Measurements from ENCODE around the gene OLFM1. TPM values are rescaled to one million over a fixed set of nuclear protein-coding genes. Genes with fewer than 3 reads are reported as not detected.

The OLFM1 gene
- total RNA-seq, 1 donor from 2014 or later, result not detected

GRCh38 chr9:135105211-135105745, 17.8 kb downstream of the OLFM1 start:
- POLR2A ChIA-PET, result no interaction called here
- Mint-ChIP-seq H3K36me3 (ENCODE audit: low read depth) (no peaks in the 10 kb centered on the region), H3K27me3 (peaks cover 33% of the 10 kb centered on the region), H3K27ac (no peak overlapping the region), H3K4me1 (no peaks in the 10 kb centered on the region), H3K4me3 (no peak overlapping the region), H3K9me3 (no peaks in the 10 kb centered on the region)
- CTCF ChIA-PET, result no interaction called here
- TF ChIP-seq CTCF (IDR thresholded peaks at IDR 0.05), result no peak
- no peak for DNase-seq
- intact Hi-C loops (cut with micrococcal nuclease), result loop anchor here (5.0 kb wide), 1 partner anchor 558 kb away; no protein-coding TSS in a partner anchor
- ATAC-seq (ENCODE audit: low read depth), result no peak

- Mint-ChIP-seq H3K4me1 (no peaks in the 10 kb centered on the region), H3K27ac (no peak overlapping the region), H3K27me3 (peaks cover 35% of the 10 kb centered on the region), H3K9me3 (no peaks in the 10 kb centered on the region), H3K4me3 (no peak overlapping the region), H3K36me3 (ENCODE audit: low read depth) (no peaks in the 10 kb centered on the region)
- no peak for ATAC-seq (ENCODE audit: low read depth)
- ChIA-PET POLR2A (no interaction called here), CTCF (no interaction called here)
- no peak for TF ChIP-seq CTCF (IDR thresholded peaks at IDR 0.05)
- no peak for DNase-seq
- intact Hi-C loops (cut with micrococcal nuclease), result loop anchor here (5.0 kb wide), 1 partner anchor 559 kb away; no protein-coding TSS in a partner anchor
Measured at GRCh38 chr9:135105938-135106491, 18.5 kb downstream of the OLFM1 start.

DNA sequence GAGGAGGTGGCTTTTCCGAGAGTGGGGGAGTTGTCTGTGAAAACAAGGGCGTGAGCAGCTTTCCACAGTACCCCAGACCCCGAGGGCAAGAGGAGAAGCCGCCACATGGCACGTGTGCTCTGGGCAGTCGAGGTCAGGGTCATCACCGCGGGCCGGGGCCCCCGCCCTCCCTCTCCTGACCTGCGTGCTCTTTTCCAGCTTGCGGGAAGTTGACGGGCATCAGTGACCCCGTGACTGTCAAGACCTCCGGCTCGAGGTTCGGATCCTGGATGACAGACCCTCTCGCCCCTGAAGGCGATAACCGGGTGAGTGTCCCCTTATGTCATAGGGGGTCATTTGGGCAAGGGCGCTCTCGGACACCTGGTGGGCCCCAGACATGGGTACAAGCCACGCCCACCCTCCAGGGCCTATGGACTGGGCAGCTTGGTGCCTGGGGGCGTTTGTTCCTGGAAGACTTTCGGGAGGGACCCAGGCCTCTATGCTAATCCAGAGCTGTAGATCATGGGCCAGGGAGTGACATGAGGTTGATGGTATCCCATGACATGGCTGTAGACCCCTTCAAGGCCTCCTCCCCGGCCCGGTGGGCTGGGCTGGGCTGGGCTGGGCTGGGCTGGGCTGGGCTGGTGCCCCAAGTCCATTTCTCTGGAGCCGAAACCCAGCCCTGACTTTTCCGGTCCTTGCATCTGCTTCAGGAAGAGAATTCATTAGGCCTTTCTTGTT, 19.2 kb downstream of the OLFM1 start:
- intact Hi-C loops (cut with micrococcal nuclease), result loop anchor here (5.0 kb wide), 1 partner anchor 559 kb away; no protein-coding TSS in a partner anchor
- Mint-ChIP-seq H3K27me3 (peaks cover 32% of the 10 kb centered on the region), H3K36me3 (ENCODE audit: low read depth) (no peaks in the 10 kb centered on the region), H3K9me3 (no peaks in the 10 kb centered on the region), H3K4me3 (no peak overlapping the region), H3K4me1 (no peaks in the 10 kb centered on the region), H3K27ac (no peak overlapping the region)
- ChIA-PET CTCF (no interaction called here), POLR2A (no interaction called here)
- TF ChIP-seq CTCF (IDR thresholded peaks at IDR 0.05), result no peak
- no peak for DNase-seq
- no peak for ATAC-seq (ENCODE audit: low read depth)

- no peak for DNase-seq
- intact Hi-C loops (cut with micrococcal nuclease), result loop anchor here (5.0 kb wide), 1 partner anchor 560 kb away; no protein-coding TSS in a partner anchor
- H3K4me1 Mint-ChIP-seq, result no peaks in the 10 kb centered on the region
- peaks cover 34% of the 10 kb centered on the region for H3K27me3 Mint-ChIP-seq
- no peak for ATAC-seq (ENCODE audit: low read depth)
- H3K27ac Mint-ChIP-seq, result no peak overlapping the region
- TF ChIP-seq CTCF (IDR thresholded peaks at IDR 0.05), result no peak
- ChIA-PET CTCF (no interaction called here), POLR2A (no interaction called here)
- H3K36me3 Mint-ChIP-seq (ENCODE audit: low read depth), result no peaks in the 10 kb centered on the region
- H3K4me3 Mint-ChIP-seq, result no peak overlapping the region
- H3K9me3 Mint-ChIP-seq, result no peaks in the 10 kb centered on the region
Measured at GRCh38 chr9:135107581-135108235, 20.2 kb downstream of the OLFM1 start.

Measured in activated B cell treated with CpG ODN at 0.5 μM for 24 hours (primary cell).